Endothelial cell of umbilical vein (primary cell): ENCODE results near the gene TNS2. TPM values are rescaled to one million over a fixed set of nuclear protein-coding genes. Genes with fewer than 3 reads are reported as not detected.
"Not testable (repeated sequence)": the region's sequence is repeated elsewhere in the genome, so short reads cannot be mapped to it uniquely, and the experiment has no call there.

Experiments
- BruUV-seq: library from RNA; stranded (reverse); fragments of 400-500 nt; replicated peaks from 2 replicates; lab custom pipeline; 2021; lab: Mats Ljungman, UMichigan
- CTCF ChIA-PET: fragments of 300-600, 350-600 bp; sonication (Branson Sonifier 250); formaldehyde crosslinking; loops from one replicate; lab custom pipeline; 2021; ENCODE audit warnings: antibody characterized with exemption, inconsistent platforms; lab: Charles Lee
- POLR2A ChIA-PET: fragments of 300-600, 350-600 bp; sonication (Branson Sonifier 250); formaldehyde crosslinking; loops from one replicate; lab custom pipeline; 2021; ENCODE audit warnings: antibody characterized with exemption, inconsistent platforms; lab: Charles Lee
- DNase-seq: peaks from one replicate; pipeline ENCODE4 v3.0.0-alpha.2; 2011; ENCODE audit warnings: low read depth, low spot score
- FAIRE-seq: peaks from 2 replicates; lab custom pipeline; 2011; peaks lifted over from hg19 to GRCh38; lab: Jason Lieb, UNC
- H2AFZ ChIP-seq: 2 replicates; pipeline ENCODE4 v1.6.0; 2012; ENCODE audit warnings: low read depth, low read length, control low read depth, inconsistent platforms
- H3K27ac ChIP-seq: 2 replicates; pipeline ENCODE4 v1.5.1; 2011; ENCODE audit warnings: low read depth, mild to moderate bottlenecking, control low read depth, low read length, moderate library complexity; ENCODE audit not compliant: insufficient read depth
- H3K27me3 ChIP-seq, 2 experiments: 2 replicates each; pipeline versions ENCODE4 v1.6.0 to v1.6.1; 2011; ENCODE audit warnings: low read length in 2 of 2, mixed read lengths in 1 of 2; ENCODE audit not compliant: control insufficient read depth in 2 of 2, insufficient read depth in 2 of 2
- H3K36me3 ChIP-seq, 2 experiments: 2 replicates in 1 of 2; 3 replicates in 1 of 2; pipeline ENCODE4 v1.5.1; 2011; ENCODE audit warnings: low read length in 2 of 2, mild to moderate bottlenecking in 1 of 2, moderate library complexity in 1 of 2; ENCODE audit not compliant: control insufficient read depth in 2 of 2, insufficient read depth in 2 of 2; ENCODE audit errors: extremely low read depth in 1 of 2
- H3K4me1 ChIP-seq: 3 replicates; pipeline ENCODE4 v1.5.1; 2011; ENCODE audit warnings: mild to moderate bottlenecking, low read length; ENCODE audit not compliant: control insufficient read depth, insufficient read depth; ENCODE audit errors: extremely low read depth
- H3K4me2 ChIP-seq: 2 replicates; pipeline ENCODE4 v1.6.1; 2011; ENCODE audit warnings: low read length, control low read depth, mixed read lengths; ENCODE audit not compliant: insufficient read depth
- H3K4me3 ChIP-seq, 3 experiments: fragments of 200-600 bp in 1 of 3; sonication (generic), shearing (Covaris generic) in 1 of 3; replicated peaks in 1 of 3; 2 replicates each; pipeline ENCODE4 v1.5.1; 2011 to 2016; ENCODE audit warnings: control low read depth in 3 of 3, low read length in 3 of 3, mild to moderate bottlenecking in 2 of 3, inconsistent platforms in 1 of 3, low read depth in 1 of 3, moderate library complexity in 1 of 3; ENCODE audit not compliant: insufficient read depth in 1 of 3
- H3K79me2 ChIP-seq: 2 replicates; pipeline ENCODE4 v1.6.0; 2012; ENCODE audit warnings: low read length, inconsistent platforms; ENCODE audit not compliant: control insufficient read depth, insufficient read depth
- H3K9ac ChIP-seq: replicated peaks from 2 replicates; pipeline ENCODE3; 2011; ENCODE audit warnings: low read length, control low read depth; ENCODE audit not compliant: insufficient read depth; ENCODE audit errors: extremely low read depth
- H3K9me1 ChIP-seq: replicated peaks from 3 replicates; pipeline ENCODE4 v1.6.0; 2011; ENCODE audit warnings: mild to moderate bottlenecking, low read length; ENCODE audit not compliant: control insufficient read depth, insufficient read depth; ENCODE audit errors: extremely low read depth
- H3K9me3 ChIP-seq: replicated peaks from 2 replicates; pipeline ENCODE4 v1.5.1; 2012; ENCODE audit warnings: low read length, inconsistent platforms; ENCODE audit not compliant: control insufficient read depth, insufficient read depth
- H4K20me1 ChIP-seq: replicated peaks from 2 replicates; pipeline ENCODE3; 2011; ENCODE audit warnings: mild to moderate bottlenecking, low read length; ENCODE audit not compliant: control insufficient read depth, insufficient read depth; ENCODE audit errors: extremely low read depth
- CTCF ChIP-seq, 2 donors: IDR thresholded peaks; 1 replicate in 1 of 2; 2 replicates in 1 of 2; pipeline ENCODE4 v1.5.1; 2011; ENCODE audit warnings: low read length in 2 of 2, mild to moderate bottlenecking in 2 of 2, moderate library complexity in 2 of 2, control low read depth in 1 of 2, inconsistent platforms in 1 of 2, low read depth in 1 of 2; ENCODE audit not compliant: insufficient read depth in 1 of 2; ENCODE audit errors: extremely low read depth in 1 of 2
- EZH2 ChIP-seq: IDR thresholded peaks from 2 replicates; pipeline ENCODE4 v1.6.1; 2012; ENCODE audit warnings: borderline replicate concordance, low read depth, mild to moderate bottlenecking, moderate library complexity, low read length, inconsistent platforms; ENCODE audit not compliant: severe bottlenecking
- FOS ChIP-seq: IDR thresholded peaks from 2 replicates; pipeline ENCODE4 v1.6.1; 2011; ENCODE audit warnings: mild to moderate bottlenecking, low read length, moderate library complexity, borderline replicate concordance; ENCODE audit not compliant: insufficient read depth
- GATA2 ChIP-seq: IDR thresholded peaks from 2 replicates; pipeline ENCODE4 v1.7.0; 2011; ENCODE audit warnings: low read depth, mild to moderate bottlenecking, moderate library complexity, mixed read lengths, low read length; ENCODE audit not compliant: insufficient read length, insufficient read depth
- JUN ChIP-seq: IDR thresholded peaks from 2 replicates; pipeline ENCODE4 v1.6.1; 2011; ENCODE audit warnings: borderline replicate concordance, low read depth; ENCODE audit not compliant: insufficient read length, insufficient read depth
- MAX ChIP-seq: IDR thresholded peaks from 2 replicates; pipeline ENCODE4 v1.6.1; 2011; ENCODE audit not compliant: insufficient read depth, insufficient read length
- MYC ChIP-seq: IDR thresholded peaks from one replicate; pipeline ENCODE4 v1.6.1; 2011; ENCODE audit warnings: mild to moderate bottlenecking, low read depth, low read length
- POLR2A ChIP-seq: IDR thresholded peaks from 2 replicates; pipeline ENCODE4 v1.6.1; 2012; ENCODE audit warnings: low read depth, mild to moderate bottlenecking, control low read depth, low read length
- POLR2AphosphoS5 ChIP-seq: IDR thresholded peaks from 2 replicates; pipeline ENCODE4 v1.6.1; 2012; ENCODE audit warnings: low read depth, mild to moderate bottlenecking, control low read depth, low read length, moderate library complexity; ENCODE audit not compliant: insufficient read depth
- dilution Hi-C: fragments of 300-500 bp; cut with MboI; formaldehyde crosslinking; loops from one replicate; pipeline ENCODE4 v1.15.0; 2019; ENCODE audit warnings: low sequenced_read_pairs; ENCODE audit not compliant: extremely low pct_ligation_motif_present
- intact Hi-C: fragments of 100-400 bp; cut with micrococcal nuclease; formaldehyde crosslinking; loops from one replicate; pipeline ENCODE4 v1.10.0; 2022
- polyA plus RNA-seq, 4 experiments: library from polyadenylated mRNA; depleted of rRNA in 3 of 4; stranded (reverse) in 3 of 4; unstranded in 1 of 4; fragments of >200 nt; gene quantifications; 2 replicates each; pipeline versions ENCODE4 v1.2.1 to v1.2.3, GENCODE V29; 2011 to 2012; ENCODE audit warnings: missing spikeins in 1 of 4
- total RNA-seq: library from RNA; stranded (reverse); gene quantifications from 2 replicates; pipeline ENCODE4 v1.2.3, GENCODE V29; 2021

Gene TNS2
- total and polyA plus RNA-seq, 2 donors (not counting 3 experiments of a cell fraction or from before 2014, with no cell fraction given): 84.5 to 106 TPM

DNA sequence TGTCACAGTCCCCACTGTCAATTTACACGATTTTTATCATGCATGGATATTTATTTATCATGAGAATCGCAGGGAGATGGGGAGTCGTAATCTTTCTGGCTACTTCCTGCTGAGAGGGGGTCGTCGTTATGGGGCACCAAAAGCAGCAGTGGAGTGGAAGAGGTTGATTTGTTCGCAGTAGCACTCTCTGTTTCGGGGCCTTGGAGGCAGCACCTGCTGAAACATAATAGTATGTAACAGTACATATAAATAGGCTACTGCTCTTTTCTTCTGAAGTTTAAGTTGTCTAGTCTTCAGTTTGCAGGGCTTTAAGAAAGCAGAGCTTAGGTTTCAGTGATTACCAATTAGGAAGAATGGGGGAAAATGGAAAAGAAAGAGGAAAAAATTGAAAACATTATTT lies 57.3 kb downstream of the TNS2 start:
- ChIA-PET POLR2A (no interaction called here), CTCF (interaction anchor here (0.7 kb wide), 1 partner anchor 10 kb away, joined by 3 read pairs; no protein-coding TSS in a partner anchor)
- Histone ChIP-seq H2AFZ (no peak overlapping the region), H3K4me3 (no peak overlapping the region), H3K9me1 (no peaks in the 10 kb centered on the region), H4K20me1 (no peaks in the 10 kb centered on the region), H3K4me2 (no peak overlapping the region), H3K27me3 (no peaks in the 10 kb centered on the region), H3K27ac (no peak overlapping the region), H3K4me1 (no peaks in the 10 kb centered on the region), H3K9me3 (no peaks in the 10 kb centered on the region), H3K36me3 (no peaks in the 10 kb centered on the region), H3K9ac (no peak overlapping the region), H3K79me2 (no peaks in the 10 kb centered on the region)
- DNase-seq (no peak), FAIRE-seq (no peak)
- BruUV-seq: no TSS peak
- intact Hi-C loops: no loop called here
- dilution Hi-C loops: no loop called here
- no peak for TF ChIP-seq POLR2AphosphoS5
- TF ChIP-seq JUN: no peak
- TF ChIP-seq MYC: no peak
- TF ChIP-seq FOS: no peak
- TF ChIP-seq MAX: no peak
- TF ChIP-seq CTCF (IDR thresholded peaks at IDR 0.05; ENCODE audit: extremely low read depth in 1 of 2, insufficient read depth in 1 of 2, low read depth in 1 of 2, low read length in 2 of 2): no peak
- no peak for TF ChIP-seq POLR2A
- no peak for TF ChIP-seq GATA2
- no peak for TF ChIP-seq EZH2

DNA sequence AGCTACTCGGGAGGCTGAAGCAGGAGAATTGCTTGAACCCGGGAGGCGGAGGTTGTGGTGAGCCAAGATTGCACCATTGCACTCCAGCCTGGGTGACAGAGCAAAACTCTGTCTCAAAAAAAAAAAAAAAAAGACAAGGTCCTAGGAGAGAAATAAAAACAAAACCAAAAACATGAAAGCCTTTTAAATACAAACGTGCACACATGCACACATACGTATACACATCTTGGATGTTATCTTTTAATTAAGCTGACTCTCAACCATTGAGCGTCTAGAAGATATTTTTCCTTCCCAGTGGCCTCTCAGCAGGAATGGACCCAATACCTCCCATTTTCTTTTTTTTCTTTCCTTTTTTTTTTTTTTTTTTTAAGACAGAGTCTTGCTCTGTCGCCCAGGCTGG lies 62.6 kb downstream of the TNS2 start:
- H4K20me1 ChIP-seq, FAIRE-seq, H3K27ac ChIP-seq, H3K9ac ChIP-seq, H3K4me1 ChIP-seq, H3K36me3 ChIP-seq, H3K4me2 ChIP-seq, H3K9me1 ChIP-seq, H3K4me3 ChIP-seq, H3K27me3 ChIP-seq, intact Hi-C loops, BruUV-seq, H3K9me3 ChIP-seq, dilution Hi-C loops, POLR2A ChIA-PET, DNase-seq, H3K79me2 ChIP-seq, H2AFZ ChIP-seq: not testable (repeated sequence)
- CTCF ChIA-PET: interaction anchor here (1.0 to 1.3 kb wide), 2 partner anchors 47 kb away, joined by 3 read pairs; no protein-coding TSS in a partner anchor
